Measurements from ENCODE around the gene CXCL14. TPM values are rescaled to one million over a fixed set of nuclear protein-coding genes. Genes with fewer than 3 reads are reported as not detected.

The CXCL14 gene
- total and polyA plus RNA-seq, 4 donors, result 0.74 to 219 (median 49.3) TPM

DNA sequence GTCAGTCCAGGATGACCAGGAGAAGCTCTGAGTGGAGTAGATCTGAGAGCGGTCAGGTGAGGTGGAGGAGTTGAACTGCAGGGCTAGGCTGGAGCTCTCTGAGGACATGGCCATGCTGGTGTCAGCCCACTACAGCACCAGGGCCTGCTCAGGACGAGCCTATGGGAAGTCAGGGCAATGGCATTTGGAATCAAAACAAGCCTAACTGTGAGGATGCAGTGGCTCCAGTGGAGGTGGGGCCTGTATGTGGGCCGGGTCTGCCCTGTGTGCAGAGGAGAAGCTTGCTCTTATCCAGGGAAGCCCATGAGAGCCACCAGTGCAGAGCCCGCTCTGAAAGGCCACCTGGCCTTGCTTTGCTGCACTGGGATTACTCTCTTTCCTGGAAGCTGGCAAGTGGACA is 11.1 kb downstream of the CXCL14 start:
- intact Hi-C loops (cut with DNase I), result loop anchor here (10.0 kb wide), 2 partner anchors 267 to 647 kb away; partner anchors contain the start of gene SLC25A48 (in 1 of the 2)
- no peaks in the 10 kb centered on the region for H3K4me1 ChIP-seq (ENCODE audit: control insufficient read depth in 1 of 2, insufficient read depth in 2 of 2, low read length in 2 of 2)
- DNase-seq (no peak), ATAC-seq (ENCODE audit: low FRiP score) (no peak)
- no peak overlapping the region for H3K27ac ChIP-seq (ENCODE audit: low read depth in 1 of 2, low read length in 2 of 2)
- H3K36me3 ChIP-seq (ENCODE audit: control insufficient read depth in 1 of 2, insufficient read depth in 2 of 2, low read length in 1 of 2), result no peaks in the 10 kb centered on the region
- H3K9me3 ChIP-seq (ENCODE audit: control insufficient read depth, low read length), result no peaks in the 10 kb centered on the region
- no peaks in the 10 kb centered on the region for H3K27me3 ChIP-seq (ENCODE audit: control insufficient read depth in 1 of 2, insufficient read depth in 2 of 2, low read length in 1 of 2)
- 69 to 72% methylated on average over 4 of the region's 4 CpGs for WGBS, 2 donors
- H3K4me3 ChIP-seq (ENCODE audit: low read length in 2 of 2), result no peak overlapping the region

DNA sequence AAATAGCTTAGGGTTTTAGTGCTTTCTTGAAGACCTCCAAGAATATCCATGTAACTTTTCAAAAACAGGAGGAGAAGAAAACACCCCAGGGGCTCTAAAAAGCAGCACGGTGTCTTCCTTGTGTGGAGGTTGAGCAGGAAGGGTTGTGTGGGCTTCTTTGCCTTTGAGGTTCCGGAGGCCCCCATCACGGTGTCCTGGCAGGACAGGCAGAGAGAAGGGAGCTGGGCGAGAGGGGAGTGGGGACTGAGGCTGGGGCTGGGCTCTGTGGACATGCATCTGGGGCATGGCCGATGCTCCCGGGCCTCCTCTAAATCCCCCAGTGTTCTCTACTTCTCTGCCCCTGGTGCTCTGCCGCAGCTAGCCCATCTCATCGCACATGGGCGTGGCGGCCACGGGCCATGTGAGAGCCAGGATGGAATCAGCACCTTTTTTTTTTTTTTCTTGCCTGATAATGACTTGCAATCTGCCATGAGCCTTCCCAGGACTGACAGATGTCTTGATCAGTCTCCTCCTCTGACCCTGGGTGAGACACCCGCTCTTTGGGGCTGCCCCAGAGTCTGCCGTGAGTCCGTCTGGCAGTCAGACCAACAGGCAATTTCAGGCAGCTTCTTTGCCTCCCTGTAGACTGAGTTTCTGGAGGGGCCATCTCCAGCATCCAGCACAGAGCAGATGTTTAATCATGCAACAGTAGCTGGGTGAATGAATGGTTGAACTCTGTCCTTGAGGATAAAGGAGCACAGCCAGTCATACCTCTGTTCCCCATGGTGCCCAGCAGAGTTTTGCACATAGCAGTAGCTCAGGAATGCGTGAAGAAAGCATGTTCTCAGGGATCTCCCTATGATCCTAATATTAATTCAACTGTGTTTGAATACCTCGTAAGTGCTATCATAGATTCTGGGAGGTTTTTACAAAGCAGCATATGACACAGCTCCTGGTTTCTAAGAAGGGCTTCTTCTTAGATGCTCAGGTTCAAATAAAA is 12.1 kb downstream of the CXCL14 start:
- Histone ChIP-seq H3K27ac (ENCODE audit: low read depth in 1 of 2, low read length in 2 of 2) (no peak overlapping the region), H3K4me1 (ENCODE audit: control insufficient read depth in 1 of 2, insufficient read depth in 2 of 2, low read length in 2 of 2) (no peaks in the 10 kb centered on the region), H3K9me3 (ENCODE audit: control insufficient read depth, low read length) (no peaks in the 10 kb centered on the region), H3K36me3 (ENCODE audit: control insufficient read depth in 1 of 2, insufficient read depth in 2 of 2, low read length in 1 of 2) (no peaks in the 10 kb centered on the region), H3K4me3 (ENCODE audit: low read length in 2 of 2) (no peak overlapping the region), H3K27me3 (ENCODE audit: control insufficient read depth in 1 of 2, insufficient read depth in 2 of 2, low read length in 1 of 2) (no peaks in the 10 kb centered on the region)
- WGBS, 2 donors, result 85 to 87% methylated on average over 16 of the region's 16 CpGs
- DNase-seq (no peak), ATAC-seq (ENCODE audit: low FRiP score) (no peak)
- intact Hi-C loops (cut with DNase I), result loop anchor here (10.0 kb wide), 2 partner anchors 268 to 648 kb away; partner anchors contain the start of gene SLC25A48 (in 1 of the 2)

DNA sequence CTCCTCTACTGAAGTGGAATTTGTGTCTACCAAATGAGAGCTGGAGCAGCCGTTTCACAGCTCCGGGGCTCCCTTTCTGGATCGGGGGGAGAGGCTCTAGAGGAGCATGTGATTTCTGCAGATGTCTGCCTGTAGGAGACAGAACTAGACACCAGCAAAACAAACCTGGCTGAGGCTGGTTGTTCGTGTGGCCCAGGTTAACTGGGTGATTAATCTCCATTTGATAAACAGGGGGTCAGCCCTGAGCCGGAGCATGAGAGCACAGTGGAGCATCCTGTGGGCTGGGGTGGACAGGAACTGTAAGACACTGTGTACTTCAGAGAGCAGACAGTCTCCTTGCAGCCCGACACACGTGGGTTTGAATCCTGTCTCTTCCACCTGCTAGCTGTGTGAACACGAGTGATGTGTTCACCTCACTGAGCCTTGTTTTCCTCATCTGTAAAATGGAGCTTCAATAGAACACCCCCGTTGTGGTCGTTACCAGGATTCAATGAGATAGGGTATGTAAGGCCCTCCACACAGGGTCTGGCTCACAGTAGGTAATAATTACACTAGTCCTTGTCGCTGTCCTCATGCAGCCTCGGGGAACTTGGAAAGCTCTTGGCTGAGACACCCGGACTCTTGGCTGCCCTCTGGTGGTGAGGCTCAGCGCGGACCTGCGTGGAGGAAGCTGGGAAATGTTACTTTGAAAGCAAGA is 12.9 kb downstream of the CXCL14 start:
- Histone ChIP-seq H3K9me3 (ENCODE audit: control insufficient read depth, low read length) (no peaks in the 10 kb centered on the region), H3K4me3 (ENCODE audit: low read length in 2 of 2) (no peak overlapping the region), H3K27me3 (ENCODE audit: control insufficient read depth in 1 of 2, insufficient read depth in 2 of 2, low read length in 1 of 2) (no peaks in the 10 kb centered on the region), H3K4me1 (ENCODE audit: control insufficient read depth in 1 of 2, insufficient read depth in 2 of 2, low read length in 2 of 2) (no peaks in the 10 kb centered on the region), H3K27ac (ENCODE audit: low read depth in 1 of 2, low read length in 2 of 2) (no peak overlapping the region), H3K36me3 (ENCODE audit: control insufficient read depth in 1 of 2, insufficient read depth in 2 of 2, low read length in 1 of 2) (no peaks in the 10 kb centered on the region)
- DNase-seq, result peak; percentile 81 to 90
- intact Hi-C loops (cut with DNase I), result loop anchor here (10.0 kb wide), 2 partner anchors 269 to 649 kb away; partner anchors contain the start of gene SLC25A48 (in 1 of the 2)
- WGBS, 2 donors, result 26 to 29% methylated on average over 16 of the region's 16 CpGs
- no peak for ATAC-seq (ENCODE audit: low FRiP score)

DNA sequence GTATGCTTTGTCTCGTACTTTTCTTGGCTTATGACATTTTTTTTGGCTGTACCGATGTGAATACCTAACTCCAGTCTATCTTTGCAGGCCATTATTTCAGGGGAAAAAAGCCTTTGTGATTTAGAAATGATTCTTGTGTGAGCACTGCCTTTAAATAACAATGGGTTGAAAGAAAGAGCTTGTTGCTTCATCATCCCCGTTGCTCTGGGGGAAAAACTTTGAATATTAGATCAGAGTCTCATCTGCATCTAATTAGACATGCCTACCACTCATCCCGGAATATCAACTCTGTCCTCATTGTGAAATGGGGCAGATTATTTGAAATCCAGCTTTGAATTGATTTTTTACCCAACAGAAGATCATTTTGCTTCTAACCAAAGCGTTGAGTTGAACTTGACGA is 13.5 kb downstream of the CXCL14 start:
- WGBS, 2 donors, result 74 to 79% methylated on average over 6 of the region's 6 CpGs
- no peaks in the 10 kb centered on the region for H3K9me3 ChIP-seq (ENCODE audit: control insufficient read depth, low read length)
- intact Hi-C loops (cut with DNase I), result loop anchor here (10.0 kb wide), 2 partner anchors 270 to 650 kb away; partner anchors contain the start of gene SLC25A48 (in 1 of the 2)
- no peak for DNase-seq
- no peak overlapping the region for H3K4me3 ChIP-seq (ENCODE audit: low read length in 2 of 2)
- no peak overlapping the region for H3K27ac ChIP-seq (ENCODE audit: low read depth in 1 of 2, low read length in 2 of 2)
- no peak for ATAC-seq (ENCODE audit: low FRiP score)
- H3K36me3 ChIP-seq (ENCODE audit: control insufficient read depth in 1 of 2, insufficient read depth in 2 of 2, low read length in 1 of 2), result no peaks in the 10 kb centered on the region
- H3K4me1 ChIP-seq (ENCODE audit: control insufficient read depth in 1 of 2, insufficient read depth in 2 of 2, low read length in 2 of 2), result no peaks in the 10 kb centered on the region
- H3K27me3 ChIP-seq (ENCODE audit: control insufficient read depth in 1 of 2, insufficient read depth in 2 of 2, low read length in 1 of 2), result no peaks in the 10 kb centered on the region

DNA sequence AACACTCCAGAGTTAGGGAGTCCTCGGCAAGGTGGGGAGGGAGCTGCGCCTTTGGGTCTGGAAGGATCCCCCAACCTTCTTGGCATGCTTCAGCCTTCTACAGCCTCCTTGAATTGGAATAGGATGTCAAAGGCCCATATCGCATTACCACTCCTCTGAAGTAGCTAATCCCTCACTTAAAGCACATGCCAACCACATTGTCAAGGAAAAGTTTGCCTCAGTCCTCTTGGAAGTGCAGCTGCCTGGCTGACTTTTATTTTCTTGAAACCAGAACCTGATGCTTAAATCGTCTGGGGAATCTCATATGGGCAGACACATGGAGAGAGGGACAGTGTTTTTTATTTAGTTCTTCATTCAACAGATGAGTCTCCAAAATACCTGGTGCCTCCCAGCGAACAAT is 14.5 kb downstream of the CXCL14 start:
- ATAC-seq (ENCODE audit: low FRiP score), result no peak
- 85 to 89% methylated on average over 5 of the region's 5 CpGs for WGBS, 2 donors
- H3K9me3 ChIP-seq (ENCODE audit: control insufficient read depth, low read length), result no peaks in the 10 kb centered on the region
- intact Hi-C loops (cut with DNase I), result loop anchor here (10.0 kb wide), 2 partner anchors 270 to 650 kb away; partner anchors contain the start of gene SLC25A48 (in 1 of the 2)
- H3K36me3 ChIP-seq (ENCODE audit: control insufficient read depth in 1 of 2, insufficient read depth in 2 of 2, low read length in 1 of 2), result no peaks in the 10 kb centered on the region
- no peak overlapping the region for H3K4me3 ChIP-seq (ENCODE audit: low read length in 2 of 2)
- H3K4me1 ChIP-seq (ENCODE audit: control insufficient read depth in 1 of 2, insufficient read depth in 2 of 2, low read length in 2 of 2), result no peaks in the 10 kb centered on the region
- H3K27me3 ChIP-seq (ENCODE audit: control insufficient read depth in 1 of 2, insufficient read depth in 2 of 2, low read length in 1 of 2), result no peaks in the 10 kb centered on the region
- H3K27ac ChIP-seq (ENCODE audit: low read depth in 1 of 2, low read length in 2 of 2), result no peak overlapping the region
- no peak for DNase-seq

DNA sequence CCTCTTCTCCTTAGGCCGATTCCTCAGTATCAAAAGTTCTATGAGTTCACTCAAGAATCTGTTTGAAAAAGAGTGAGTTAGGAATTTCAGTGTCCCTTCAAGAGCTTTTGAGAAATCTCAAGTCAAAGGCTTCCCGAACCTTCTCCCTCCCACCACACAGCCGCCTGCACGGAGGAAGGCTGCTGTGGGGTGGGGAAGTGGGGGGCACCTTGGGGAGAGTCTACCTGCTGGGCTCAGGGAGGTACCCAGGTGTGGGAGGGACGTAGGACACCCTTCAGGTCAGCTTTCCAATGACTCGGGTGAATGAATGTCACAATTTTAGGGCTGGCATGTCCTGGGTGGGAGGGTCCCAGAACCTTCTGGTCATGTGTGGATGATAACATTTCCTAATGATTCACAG is 17.5 kb downstream of the CXCL14 start:
- WGBS, 2 donors, result 89 to 90% methylated on average over 6 of the region's 6 CpGs
- no peaks in the 10 kb centered on the region for H3K4me1 ChIP-seq (ENCODE audit: control insufficient read depth in 1 of 2, insufficient read depth in 2 of 2, low read length in 2 of 2)
- no peaks in the 10 kb centered on the region for H3K27me3 ChIP-seq (ENCODE audit: control insufficient read depth in 1 of 2, insufficient read depth in 2 of 2, low read length in 1 of 2)
- ATAC-seq (ENCODE audit: low FRiP score) (no peak), DNase-seq (no peak)
- intact Hi-C loops (cut with DNase I), result loop anchor here (2.0 to 10.0 kb wide), 3 partner anchors 272 to 654 kb away; partner anchors contain the start of gene SLC25A48 (in 1 of the 2)
- no peaks in the 10 kb centered on the region for H3K36me3 ChIP-seq (ENCODE audit: control insufficient read depth in 1 of 2, insufficient read depth in 2 of 2, low read length in 1 of 2)
- H3K27ac ChIP-seq (ENCODE audit: low read depth in 1 of 2, low read length in 2 of 2), result no peak overlapping the region
- no peak overlapping the region for H3K4me3 ChIP-seq (ENCODE audit: low read length in 2 of 2)
- H3K9me3 ChIP-seq (ENCODE audit: control insufficient read depth, low read length), result no peaks in the 10 kb centered on the region

DNA sequence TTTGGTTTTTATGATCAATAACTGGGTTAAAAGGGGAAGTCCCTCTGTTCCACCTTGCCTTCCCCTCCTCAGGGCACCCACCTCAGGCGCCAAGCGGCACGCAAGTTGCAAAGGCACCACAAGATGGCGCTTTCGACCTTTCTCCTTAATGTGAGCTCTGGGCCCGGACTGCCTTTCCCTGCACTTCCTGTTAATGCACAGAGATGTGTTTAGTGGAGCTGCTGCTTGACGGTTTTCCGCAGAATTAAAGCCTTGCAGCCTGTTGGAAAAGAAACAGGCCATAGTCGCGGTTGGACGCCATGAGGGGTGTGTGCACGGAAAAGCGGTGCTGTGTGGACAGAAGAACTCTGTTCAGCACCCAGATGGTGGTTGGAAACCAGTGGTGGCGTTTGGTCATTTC is 17.9 kb downstream of the CXCL14 start:
- Histone ChIP-seq H3K4me3 (ENCODE audit: low read length in 2 of 2) (no peak overlapping the region), H3K36me3 (ENCODE audit: control insufficient read depth in 1 of 2, insufficient read depth in 2 of 2, low read length in 1 of 2) (no peaks in the 10 kb centered on the region), H3K4me1 (ENCODE audit: control insufficient read depth in 1 of 2, insufficient read depth in 2 of 2, low read length in 2 of 2) (no peaks in the 10 kb centered on the region), H3K27me3 (ENCODE audit: control insufficient read depth in 1 of 2, insufficient read depth in 2 of 2, low read length in 1 of 2) (no peaks in the 10 kb centered on the region), H3K9me3 (ENCODE audit: control insufficient read depth, low read length) (no peaks in the 10 kb centered on the region), H3K27ac (ENCODE audit: low read depth in 1 of 2, low read length in 2 of 2) (no peak overlapping the region)
- DNase-seq (peak; percentile 80 to 88), ATAC-seq (ENCODE audit: low FRiP score) (peak; percentile 83)
- 16 to 17% methylated on average over 14 of the region's 14 CpGs for WGBS, 2 donors
- intact Hi-C loops (cut with DNase I), result loop anchor here (2.0 to 10.0 kb wide), 3 partner anchors 272 to 654 kb away; partner anchors contain the start of gene SLC25A48 (in 1 of the 2)

DNA sequence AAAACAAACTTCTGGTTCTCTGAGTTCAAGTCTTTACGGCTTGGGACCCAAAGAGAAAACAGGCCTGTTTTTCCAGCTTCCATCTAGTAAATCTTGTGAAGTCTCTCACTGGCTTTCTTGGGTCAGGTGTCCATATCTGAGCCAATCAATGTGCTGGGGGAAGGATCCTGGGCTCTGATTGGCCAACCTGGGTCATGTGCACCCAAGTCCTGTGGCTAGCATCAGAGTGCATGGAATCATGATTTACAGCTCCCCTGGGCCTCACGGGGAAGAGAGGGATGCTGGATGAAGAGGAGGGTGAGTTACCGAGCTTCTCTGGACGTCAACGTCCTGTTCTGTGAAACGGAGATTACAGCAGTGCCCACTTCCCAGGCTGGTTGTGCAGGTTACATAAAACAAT is 19.4 kb downstream of the CXCL14 start:
- Histone ChIP-seq H3K9me3 (ENCODE audit: control insufficient read depth, low read length) (no peaks in the 10 kb centered on the region), H3K27me3 (ENCODE audit: control insufficient read depth in 1 of 2, insufficient read depth in 2 of 2, low read length in 1 of 2) (no peaks in the 10 kb centered on the region), H3K36me3 (ENCODE audit: control insufficient read depth in 1 of 2, insufficient read depth in 2 of 2, low read length in 1 of 2) (no peaks in the 10 kb centered on the region), H3K4me3 (ENCODE audit: low read length in 2 of 2) (no peak overlapping the region), H3K4me1 (ENCODE audit: control insufficient read depth in 1 of 2, insufficient read depth in 2 of 2, low read length in 2 of 2) (no peaks in the 10 kb centered on the region), H3K27ac (ENCODE audit: low read depth in 1 of 2, low read length in 2 of 2) (no peak overlapping the region)
- no peak for DNase-seq
- no peak for ATAC-seq (ENCODE audit: low FRiP score)
- intact Hi-C loops (cut with DNase I), result no loop called here
- whole genome bisulfite sequencing, 2 donors, result 34 to 41% methylated on average over 6 of the region's 6 CpGs
